Measurements from ENCODE around the gene SLC36A2.

Gene SLC36A2

GRCh38 chr5:151283120-151283825 lies 64.1 kb downstream of the SLC36A2 start:
- DNase-seq (ENCODE audit: low spot score), result no peak

- DNase-seq (ENCODE audit: low spot score), result no peak
Measured at GRCh38 chr5:151281001-151281639, 66.2 kb downstream of the SLC36A2 start.

- DNase-seq (ENCODE audit: low spot score), result no peak
Measured at GRCh38 chr5:151280443-151280842, 66.9 kb downstream of the SLC36A2 start.

- DNase-seq (ENCODE audit: low spot score), result no peak
Measured at GRCh38 chr5:151278845-151279244, 68.5 kb downstream of the SLC36A2 start.

- no peak for DNase-seq (ENCODE audit: low spot score)
Measured at GRCh38 chr5:151275803-151276202, 71.6 kb downstream of the SLC36A2 start.

- DNase-seq (ENCODE audit: low spot score), result no peak
Measured at GRCh38 chr5:151274666-151275065, 72.7 kb downstream of the SLC36A2 start.

- no peak for DNase-seq (ENCODE audit: low spot score)
Measured at GRCh38 chr5:151271336-151271735, 76.0 kb downstream of the SLC36A2 start.

GRCh38 chr5:151270599-151270998 lies 76.8 kb downstream of the SLC36A2 start:
- no peak for DNase-seq (ENCODE audit: low spot score)

- no peak for DNase-seq (ENCODE audit: low spot score)
Measured at GRCh38 chr5:151267491-151268260, 79.7 kb downstream of the SLC36A2 start.
